Measurements from ENCODE around the gene RASSF1. TPM values are rescaled to one million over a fixed set of nuclear protein-coding genes. Genes with fewer than 3 reads are reported as not detected.

RASSF1 gene
- total and polyA plus RNA-seq, 10 of the 15 experiments (the other 5 are each of a cell fraction or from before 2014, with no cell fraction given): 4.4 to 59.6 (median 37.2) TPM

GRCh38 chr3:50341537-50341936 is 901 bp upstream of the RASSF1 start:
- Histone ChIP-seq H3K4me2 (ENCODE audit: control insufficient read depth, insufficient read depth) (peak overlapping the region; percentile 75), H3K9ac (ENCODE audit: control insufficient read depth, insufficient read depth, low read length) (peak overlapping the region; percentile 86; the same call in 1 of the 2 replicates), H3K4me1 (ENCODE audit: control insufficient read depth, insufficient read depth, low read length) (peaks cover 8% of the 10 kb centered on the region; the same call in 1 of the 2 replicates), H2AFZ (ENCODE audit: control insufficient read depth, low read depth, low read length) (no peak overlapping the region), H3K27me3 (replicated peaks in 1 of 2; ENCODE audit: control insufficient read depth in 2 of 2, insufficient read depth in 2 of 2, low read length in 1 of 2) (no peaks in the 10 kb centered on the region), H3K27ac (ENCODE audit: control insufficient read depth, insufficient read depth) (no peak overlapping the region; the same call in 1 of the 2 replicates), H4K20me1 (ENCODE audit: control insufficient read depth, insufficient read depth) (no peaks in the 10 kb centered on the region), H3K9me3 (replicated peaks; ENCODE audit: control insufficient read depth, insufficient read depth, low read length) (no peaks in the 10 kb centered on the region), H3K4me3 (peak overlapping the region; percentile 96), H3K79me2 (ENCODE audit: control insufficient read depth, insufficient read depth, low read length) (peaks cover 39% of the 10 kb centered on the region), H3K36me3 (ENCODE audit: control insufficient read depth in 2 of 2, insufficient read depth in 2 of 2, low read length in 1 of 2) (no peaks in the 10 kb centered on the region)
- SMC1A ChIA-PET (ENCODE audit: uncharacterized antibody, unreplicated experiment): no interaction called here
- DNase-seq (ENCODE audit: low read depth, low spot score): no peak
- TF ChIP-seq TBL1XR1 (IDR thresholded peaks at IDR 0.05; ENCODE audit: low read depth, low read length): no peak
- TF ChIP-seq RB1 (IDR thresholded peaks at IDR 0.05; ENCODE audit: borderline replicate concordance): no peak
- TF ChIP-seq MLLT1 (IDR thresholded peaks at IDR 0.05): no peak
- no peak for TF ChIP-seq IRF4 (IDR thresholded peaks at IDR 0.05; ENCODE audit: low read depth, low read length)
- no peak for TF ChIP-seq ELK1 (IDR thresholded peaks at IDR 0.05; ENCODE audit: low read depth, low read length)
- ATAC-seq: no peak
- FAIRE-seq: no peak
- 99% methylated on average over 9 of the region's 9 CpGs for WGBS (ENCODE audit: insufficient coverage, insufficient replicate concordance, low lambda C conversion rate, missing lambda C conversion rate)
- in situ Hi-C loops (cut with MboI): no loop called here
- RAD21 ChIA-PET (ENCODE audit: unreplicated experiment): no interaction called here
- CTCF ChIA-PET: interaction anchor here (6.4 to 10.5 kb wide), 2 partner anchors 7 to 19 kb away, joined by 59 to 72 read pairs; partner anchors contain the start of genes CYB561D2, HYAL2 and NPRL2
- intact Hi-C loops (cut with micrococcal nuclease; ENCODE audit: unreplicated experiment): no loop called here
- POLR2A ChIA-PET: interaction anchor here (0.6 to 7.0 kb wide), 5 partner anchors 8 to 1860 kb away, joined by 3 to 84 read pairs (median 4); partner anchors contain the start of genes CYB561D2, HYAL2 and NPRL2
- BruUV-seq (replicated peaks): no TSS peak

All from GM12878 (cell line).